ENCODE data around the gene SERPINA10.
"Not testable (repeated sequence)": the region's sequence is repeated elsewhere in the genome, so short reads cannot be mapped to it uniquely, and the experiment has no call there.

SERPINA10 gene

DNA sequence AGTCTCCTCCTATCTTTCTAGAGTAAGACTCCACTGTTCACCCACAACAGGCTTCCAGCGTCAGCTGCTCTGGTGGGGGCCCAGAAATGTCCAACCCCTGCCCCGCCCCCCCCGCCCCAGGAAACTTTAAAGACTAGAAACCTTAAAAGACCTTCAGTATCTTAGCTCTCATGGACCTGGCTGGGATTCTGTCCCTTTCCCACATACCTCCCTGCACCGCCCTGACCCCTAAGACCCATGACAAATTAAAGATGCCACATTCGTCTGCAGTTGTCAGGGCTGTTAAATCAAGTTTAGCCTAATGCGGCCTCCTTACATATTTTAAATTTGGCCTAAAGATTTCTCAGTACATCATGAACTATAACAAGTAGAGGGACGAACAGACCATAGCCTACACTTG is 10.0 kb upstream of the SERPINA10 start:
- Histone ChIP-seq H3K27me3 (no peaks in the 10 kb centered on the region), H3K9me3 (no peaks in the 10 kb centered on the region; the same call in 1 of the 2 replicates), H3K4me3 (ENCODE audit: low read depth, low read length) (no peak overlapping the region), H3K36me3 (no peaks in the 10 kb centered on the region), H3K4me1 (no peaks in the 10 kb centered on the region)
- TF ChIP-seq, protein P1, sequence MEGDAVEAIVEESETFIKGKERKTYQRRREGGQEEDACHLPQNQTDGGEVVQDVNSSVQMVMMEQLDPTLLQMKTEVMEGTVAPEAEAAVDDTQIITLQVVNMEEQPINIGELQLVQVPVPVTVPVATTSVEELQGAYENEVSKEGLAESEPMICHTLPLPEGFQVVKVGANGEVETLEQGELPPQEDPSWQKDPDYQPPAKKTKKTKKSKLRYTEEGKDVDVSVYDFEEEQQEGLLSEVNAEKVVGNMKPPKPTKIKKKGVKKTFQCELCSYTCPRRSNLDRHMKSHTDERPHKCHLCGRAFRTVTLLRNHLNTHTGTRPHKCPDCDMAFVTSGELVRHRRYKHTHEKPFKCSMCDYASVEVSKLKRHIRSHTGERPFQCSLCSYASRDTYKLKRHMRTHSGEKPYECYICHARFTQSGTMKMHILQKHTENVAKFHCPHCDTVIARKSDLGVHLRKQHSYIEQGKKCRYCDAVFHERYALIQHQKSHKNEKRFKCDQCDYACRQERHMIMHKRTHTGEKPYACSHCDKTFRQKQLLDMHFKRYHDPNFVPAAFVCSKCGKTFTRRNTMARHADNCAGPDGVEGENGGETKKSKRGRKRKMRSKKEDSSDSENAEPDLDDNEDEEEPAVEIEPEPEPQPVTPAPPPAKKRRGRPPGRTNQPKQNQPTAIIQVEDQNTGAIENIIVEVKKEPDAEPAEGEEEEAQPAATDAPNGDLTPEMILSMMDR (IDR thresholded peaks at IDR 0.05; ENCODE audit: low read depth, low read length) = no peak
- DNase-seq = no peak

DNA sequence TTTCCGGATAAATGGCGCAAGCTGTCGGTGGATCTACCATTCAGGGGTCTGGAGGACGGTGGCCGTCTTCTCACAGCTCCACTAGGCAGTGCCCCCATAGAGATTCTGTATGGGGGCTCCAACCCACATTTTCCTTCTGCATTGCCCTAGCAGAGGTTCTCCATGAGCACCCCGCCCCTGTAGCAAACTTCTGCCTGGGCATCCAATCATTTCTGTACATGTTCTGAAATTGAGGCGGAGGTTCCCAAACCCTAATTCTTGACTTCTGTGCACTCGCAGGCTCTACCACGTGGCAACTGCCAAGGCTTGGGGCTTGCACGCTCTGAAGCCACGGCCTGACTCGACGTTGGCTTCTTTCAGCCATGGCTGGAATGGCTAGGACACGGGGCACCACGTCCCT is 5.1 kb upstream of the SERPINA10 start:
- TF ChIP-seq, protein P1 (IDR thresholded peaks at IDR 0.05; ENCODE audit: low read depth, low read length) = no peak
- no peak overlapping the region for H3K4me3 ChIP-seq (ENCODE audit: low read depth, low read length)
- H3K9me3 ChIP-seq = no peaks in the 10 kb centered on the region

DNA sequence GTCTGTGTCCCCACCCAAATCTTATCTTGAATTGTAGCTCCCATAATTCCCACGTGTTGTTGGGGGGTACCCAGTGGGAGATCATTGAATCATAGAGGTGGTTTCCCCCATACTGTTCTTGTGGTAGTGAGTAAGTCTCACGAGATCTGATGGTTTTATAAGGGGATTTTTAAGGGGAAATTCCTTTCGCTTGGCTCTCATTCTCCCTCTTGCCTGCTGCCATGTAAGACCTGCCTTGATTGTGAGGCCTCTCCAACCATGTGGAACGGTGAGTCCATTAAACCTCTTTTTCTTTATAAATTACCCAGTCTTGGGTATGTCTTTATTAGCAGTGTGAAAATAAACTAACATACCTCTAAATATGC is 3.1 kb upstream of the SERPINA10 start:
- not testable (repeated sequence) for H3K27me3 ChIP-seq; H3K4me1 ChIP-seq; H3K4me3 ChIP-seq (ENCODE audit: low read depth, low read length); DNase-seq; H3K9me3 ChIP-seq; H3K36me3 ChIP-seq

More for the DNA sequence above, 5.1 kb upstream of the SERPINA10 start:
- no peak for DNase-seq
- Histone ChIP-seq H3K27me3 (no peaks in the 10 kb centered on the region), H3K4me1 (no peaks in the 10 kb centered on the region), H3K36me3 (no peaks in the 10 kb centered on the region)

DNA sequence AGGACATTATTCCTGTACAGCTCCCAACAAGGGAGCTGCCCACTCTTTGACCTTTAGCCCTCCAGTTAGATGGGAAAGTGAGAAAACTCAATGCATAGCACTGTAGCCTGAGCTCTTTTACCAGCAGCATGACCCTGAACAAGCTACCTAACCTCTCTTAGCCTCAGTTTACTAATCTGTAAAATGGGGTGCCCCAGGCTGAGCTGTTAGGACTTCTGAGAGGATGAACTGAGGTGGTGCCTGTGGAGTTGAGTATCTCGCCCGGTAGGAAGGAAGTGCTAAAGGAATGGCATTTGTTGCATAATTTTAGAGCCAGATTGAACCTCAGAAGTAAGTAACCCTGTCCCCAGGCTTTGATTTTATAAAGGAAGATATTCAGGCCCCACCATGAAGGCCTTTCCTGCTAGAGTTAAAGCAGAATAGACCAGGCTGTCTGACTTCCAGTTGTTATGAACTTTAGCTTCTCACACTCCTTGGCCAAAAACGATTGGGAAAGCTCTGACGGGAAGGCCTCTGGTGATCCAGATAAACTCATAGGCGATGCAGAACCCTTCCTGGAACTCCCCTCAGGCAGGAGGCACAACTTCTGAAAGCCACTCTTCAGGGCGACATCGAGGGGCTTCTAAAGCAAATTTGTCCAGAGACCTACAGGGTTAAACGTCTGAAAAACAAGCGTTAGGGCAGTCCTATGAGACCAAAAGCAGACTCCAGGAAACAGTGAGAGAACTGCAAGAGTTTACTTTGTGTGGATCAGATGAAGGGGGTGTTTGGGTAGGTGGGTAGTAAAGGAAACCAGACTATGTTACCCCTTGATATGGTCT is 2.5 kb upstream of the SERPINA10 start:
- no peak for DNase-seq
- Histone ChIP-seq H3K36me3 (no peaks in the 10 kb centered on the region), H3K4me1 (no peaks in the 10 kb centered on the region), H3K27me3 (no peaks in the 10 kb centered on the region), H3K9me3 (no peaks in the 10 kb centered on the region), H3K4me3 (ENCODE audit: low read depth, low read length) (no peak overlapping the region)
- TF ChIP-seq, protein P1 (IDR thresholded peaks at IDR 0.05; ENCODE audit: low read depth, low read length) = no peak

DNA sequence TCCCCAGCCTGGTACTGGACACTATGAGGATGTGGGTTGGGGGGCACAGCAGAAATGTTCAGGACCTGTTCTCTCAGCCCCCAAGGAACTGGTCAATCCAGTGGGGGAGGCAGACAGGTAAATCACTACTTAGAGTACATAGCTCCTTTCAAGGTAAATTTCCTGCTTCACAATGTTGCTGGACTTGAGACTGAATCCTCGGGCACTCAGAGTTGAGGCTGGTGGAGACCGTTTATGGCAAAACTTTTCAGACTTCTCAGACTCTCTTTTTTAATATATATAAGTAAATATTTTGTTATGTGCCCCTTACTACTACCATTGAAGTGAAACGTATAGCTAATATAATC is 483 bp upstream of the SERPINA10 start:
- H3K36me3 ChIP-seq = no peaks in the 10 kb centered on the region

DNA sequence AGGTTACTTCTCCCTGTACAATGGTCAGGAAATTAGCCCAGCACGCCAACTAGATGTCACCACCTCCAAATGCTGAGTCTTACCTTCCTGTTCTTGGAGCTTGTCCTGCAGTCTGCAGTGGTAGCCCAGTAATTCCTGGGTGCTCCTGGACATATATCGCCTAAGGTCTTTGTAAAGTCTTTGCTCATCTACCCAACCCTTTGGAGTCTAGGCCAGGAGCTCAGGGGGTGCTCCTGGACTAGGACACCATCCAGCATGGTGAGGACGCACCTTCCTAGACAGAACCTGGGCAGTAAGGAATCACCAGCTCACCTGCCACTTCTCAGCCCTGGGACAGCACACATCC is 569 bp downstream of the SERPINA10 start:
- Histone ChIP-seq H3K9me3 (no peaks in the 10 kb centered on the region), H3K4me3 (ENCODE audit: low read depth, low read length) (no peak overlapping the region), H3K4me1 (no peaks in the 10 kb centered on the region), H3K27me3 (no peaks in the 10 kb centered on the region), H3K36me3 (no peaks in the 10 kb centered on the region)
- TF ChIP-seq, protein P1 (IDR thresholded peaks at IDR 0.05; ENCODE audit: low read depth, low read length) = no peak
- DNase-seq = no peak

More for the DNA sequence above, 483 bp upstream of the SERPINA10 start:
- DNase-seq = no peak
- Histone ChIP-seq H3K9me3 (no peaks in the 10 kb centered on the region), H3K4me1 (no peaks in the 10 kb centered on the region), H3K4me3 (ENCODE audit: low read depth, low read length) (no peak overlapping the region), H3K27me3 (no peaks in the 10 kb centered on the region)
- TF ChIP-seq, protein P1 (IDR thresholded peaks at IDR 0.05; ENCODE audit: low read depth, low read length) = no peak

Measured in BE2C (cell line).